HG02763 (cell line): ENCODE measurements around the gene MAN1B1.

Experiments
- ATAC-seq: cut with Tn5 transposase; IDR thresholded peaks from one replicate; pipeline ENCODE4 v1.9.1; 2021; ENCODE audit warnings: mild to moderate bottlenecking, moderate library complexity; ENCODE audit not compliant: unreplicated experiment

MAN1B1 gene

DNA sequence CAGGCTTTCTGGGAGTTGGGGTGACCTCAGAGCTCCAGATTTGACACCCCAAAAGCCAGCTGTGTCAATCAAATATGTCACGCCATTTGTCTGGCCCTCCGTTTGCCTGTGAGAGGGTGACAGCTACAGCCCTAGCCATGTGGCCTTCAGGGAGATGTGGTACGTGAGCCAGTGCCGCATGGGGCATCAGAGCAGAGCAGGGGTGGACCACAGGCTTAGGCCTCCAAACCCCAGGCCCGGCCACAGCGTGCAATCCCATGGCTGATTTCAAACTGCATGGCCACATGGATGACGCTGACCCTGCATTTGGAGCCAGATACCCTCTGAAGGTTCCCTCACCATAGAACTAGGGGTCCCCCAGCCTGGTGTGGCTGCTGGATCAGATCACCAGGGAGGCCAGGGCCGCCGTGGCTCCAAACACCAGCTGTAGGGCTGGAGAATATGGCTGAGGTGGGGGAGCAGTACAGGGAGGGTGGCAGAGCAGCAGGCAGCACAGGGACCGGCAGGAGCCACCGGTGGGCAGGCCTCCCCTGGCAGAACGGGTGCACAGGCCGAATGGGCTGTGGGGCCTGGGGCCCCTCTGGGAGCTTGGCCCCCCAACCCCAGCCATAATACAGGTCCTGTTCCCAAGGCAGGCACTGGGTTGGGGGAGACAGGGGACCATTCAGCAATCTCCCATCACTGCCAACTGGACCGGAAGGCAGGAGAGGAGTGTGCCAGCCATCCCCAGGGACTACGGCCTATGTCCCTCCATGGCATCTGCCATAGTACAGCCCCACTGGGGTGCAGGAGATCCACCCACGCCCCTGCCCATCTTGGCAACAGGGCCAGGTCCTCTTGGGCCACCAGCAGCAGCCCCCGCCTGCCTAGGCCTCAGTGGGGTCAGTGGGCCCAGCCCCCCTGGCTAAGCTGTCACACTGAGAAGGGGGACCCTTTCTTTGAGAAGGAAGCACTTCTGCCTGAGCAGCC lies 18.0 kb upstream of the MAN1B1 start:
- no peak for ATAC-seq

DNA sequence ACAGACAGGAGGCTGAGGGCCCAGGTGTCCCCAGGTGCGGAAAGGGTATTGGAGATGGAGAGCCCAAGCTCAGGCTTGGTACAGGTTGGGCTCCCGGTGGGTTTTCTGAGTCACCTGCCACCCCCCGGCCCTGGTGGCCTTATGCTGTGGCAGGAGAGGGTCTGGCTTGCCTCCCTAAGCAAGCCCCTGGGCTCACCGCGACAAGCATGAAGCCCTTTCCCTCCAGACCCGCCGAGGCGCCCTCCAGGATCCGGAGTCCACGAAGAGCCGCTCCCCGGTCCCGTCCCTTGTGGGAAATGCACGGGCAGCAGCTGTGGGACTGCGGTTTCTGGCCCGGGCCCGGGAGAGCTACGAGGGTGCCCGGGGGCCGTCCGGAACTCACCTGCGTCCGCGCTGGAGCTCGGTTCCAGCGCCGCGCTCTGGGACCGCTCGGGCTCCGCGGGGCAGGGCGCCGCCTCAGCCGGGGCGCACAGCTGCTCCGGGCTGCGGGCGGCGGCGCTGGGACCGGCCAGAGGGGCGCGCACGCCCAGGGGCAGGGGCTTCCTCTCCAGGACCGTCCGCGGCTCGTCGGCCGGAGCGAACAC lies 17.2 kb upstream of the MAN1B1 start:
- ATAC-seq, result peak; percentile 11

DNA sequence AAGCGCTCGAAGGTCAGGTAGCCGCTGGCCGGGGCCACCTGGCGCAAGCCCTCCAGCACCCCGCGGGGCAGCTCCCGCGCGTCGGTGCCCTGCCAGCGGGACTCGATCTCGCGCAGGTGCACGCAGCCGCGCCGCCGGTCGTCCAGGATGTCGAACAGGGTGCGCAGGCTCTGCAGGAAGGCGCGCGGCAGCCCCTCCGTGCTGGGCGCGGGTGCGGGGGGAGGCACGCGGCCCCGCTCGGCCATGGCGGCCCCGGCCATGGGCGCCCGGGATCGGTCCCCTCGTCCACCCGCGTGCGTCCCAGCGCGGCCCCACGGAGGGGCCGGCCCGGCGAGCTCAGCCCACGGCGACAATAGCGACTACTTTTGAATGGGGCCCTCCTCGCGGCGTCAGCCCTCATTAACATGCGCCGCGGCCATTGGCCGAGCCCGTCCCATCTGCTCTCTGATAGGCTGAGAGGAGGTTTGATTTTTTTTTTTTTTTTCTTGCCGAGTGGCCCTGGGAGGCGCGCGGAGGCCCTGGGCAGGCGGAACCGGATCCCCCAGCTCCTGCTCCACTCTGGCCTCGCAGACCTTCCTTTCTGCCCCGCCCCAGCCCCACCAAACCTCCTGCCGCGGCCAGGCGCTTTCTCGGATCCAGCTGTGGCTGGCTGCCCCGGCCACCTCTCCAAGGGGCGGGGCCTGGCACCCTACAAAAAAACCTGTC lies 16.4 kb upstream of the MAN1B1 start, which contains the start of gene SAPCD2:
SAPCD2 (minus strand) TSS at position 357 of the 705 bp plus-strand sequence; CDS start at position 260, 97 bp downstream.
- ATAC-seq, result peak; percentile 67

DNA sequence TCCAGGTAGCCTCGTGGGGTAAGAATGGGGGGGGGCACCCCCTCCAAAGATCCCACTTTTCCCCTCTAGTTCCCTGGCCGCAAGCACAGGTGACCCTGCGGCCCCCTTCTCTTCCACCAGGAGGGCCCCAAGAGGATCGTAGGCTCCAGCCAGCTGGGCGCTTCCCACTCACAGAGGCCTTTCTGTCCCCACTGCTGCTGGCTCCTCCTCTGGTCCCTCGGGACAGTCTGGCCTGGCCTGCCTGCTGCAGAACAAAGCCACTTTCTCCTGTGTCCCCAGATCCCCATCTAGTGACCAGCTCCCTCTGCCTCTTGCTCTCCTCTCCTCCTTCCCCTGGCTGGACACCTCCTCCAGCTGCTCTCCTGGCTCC lies 15.9 kb upstream of the MAN1B1 start:
- ATAC-seq, result peak; percentile 7

DNA sequence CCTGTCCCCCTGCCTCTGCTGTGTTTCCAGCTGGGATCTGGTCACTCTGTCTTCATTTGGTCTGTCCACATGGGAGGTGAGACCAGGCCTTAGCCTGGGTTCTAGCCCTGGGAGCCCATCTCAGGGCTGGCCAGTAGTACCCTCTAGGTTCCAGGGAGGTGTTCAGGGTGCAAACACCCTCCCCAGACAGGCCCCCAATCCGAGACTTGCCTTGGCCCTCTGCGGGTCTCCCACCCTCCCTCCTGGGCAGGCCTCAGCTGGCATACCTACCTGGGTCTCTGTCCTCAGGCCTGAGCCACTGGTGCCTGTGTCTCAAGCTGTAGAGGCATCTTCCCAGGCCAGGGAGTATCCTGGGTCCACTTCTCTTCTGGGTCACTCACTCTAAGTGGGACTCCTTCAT lies 15.5 kb upstream of the MAN1B1 start:
- no peak for ATAC-seq

DNA sequence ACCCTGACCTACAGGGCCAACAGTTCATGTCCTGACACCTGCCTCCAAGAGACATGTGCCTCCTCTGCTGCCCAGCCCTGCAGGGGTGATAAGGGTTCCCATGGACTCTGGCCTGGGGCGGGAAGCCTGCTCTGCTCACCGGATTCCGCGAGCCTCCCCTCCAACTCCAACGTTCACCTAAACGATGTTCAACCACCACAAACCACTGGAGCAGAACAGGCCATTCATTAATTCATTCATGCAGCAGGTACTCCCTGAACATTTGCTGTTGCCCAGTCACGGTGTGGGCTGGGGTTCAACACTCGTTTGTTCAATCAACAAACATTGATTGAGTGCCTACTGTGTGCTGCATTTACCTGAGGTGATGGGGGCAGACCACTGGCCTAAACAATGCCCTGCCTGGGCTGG lies 12.8 kb upstream of the MAN1B1 start:
- ATAC-seq, result no peak

DNA sequence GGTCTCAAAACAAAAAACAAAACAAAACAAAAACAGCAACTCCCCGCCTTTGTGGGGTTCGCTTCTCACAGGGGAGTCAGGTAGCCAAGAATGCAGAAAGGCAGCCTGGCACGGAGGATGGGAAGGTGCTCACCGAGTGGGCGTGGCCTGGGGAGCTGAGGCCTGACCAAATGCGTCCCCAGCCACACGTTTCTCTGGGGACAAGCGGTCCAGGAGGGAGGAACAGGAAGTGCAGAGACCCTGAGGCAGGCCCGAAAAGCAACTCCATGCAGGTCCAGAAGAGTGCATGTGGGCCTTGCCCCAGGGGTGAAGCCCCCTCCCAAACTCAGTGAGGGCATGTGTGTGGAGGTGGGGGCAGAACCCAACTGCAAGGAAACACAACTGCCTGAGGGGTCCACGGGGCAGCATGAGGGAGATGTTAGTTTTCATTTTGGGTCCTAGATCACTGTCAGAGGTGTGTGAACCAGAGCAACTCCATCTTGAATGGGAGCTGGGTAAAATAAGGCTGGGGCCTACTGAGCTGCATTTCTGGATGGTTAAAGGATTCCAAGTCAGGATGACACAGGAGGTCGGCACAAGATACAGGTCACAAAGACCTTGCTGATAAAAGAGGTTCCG lies 12.0 kb upstream of the MAN1B1 start:
- no peak for ATAC-seq

DNA sequence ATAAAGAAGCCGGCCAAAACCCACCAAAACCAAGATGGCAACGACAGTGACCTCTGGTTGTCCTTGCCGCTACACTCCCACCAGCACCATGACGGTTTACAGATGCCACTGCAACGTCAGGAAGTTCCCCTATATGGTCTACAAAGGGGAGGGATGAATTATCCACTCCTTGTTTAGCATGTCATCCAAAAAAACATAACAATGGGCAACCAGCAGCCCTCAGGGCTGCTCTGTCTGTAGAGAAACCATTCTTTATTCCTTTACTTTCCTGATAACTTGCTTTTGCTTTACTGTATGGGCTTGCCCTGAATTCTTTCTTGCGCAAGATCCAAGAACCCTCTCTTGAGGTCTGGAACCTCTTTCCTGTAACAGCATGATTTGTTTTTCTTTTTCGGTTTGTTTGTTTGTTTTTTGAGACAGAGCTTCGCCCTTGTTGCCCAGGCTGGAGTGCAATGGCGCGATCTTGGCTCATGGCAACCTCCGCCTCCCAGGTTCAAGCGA lies 11.5 kb upstream of the MAN1B1 start:
- ATAC-seq, result no peak

DNA sequence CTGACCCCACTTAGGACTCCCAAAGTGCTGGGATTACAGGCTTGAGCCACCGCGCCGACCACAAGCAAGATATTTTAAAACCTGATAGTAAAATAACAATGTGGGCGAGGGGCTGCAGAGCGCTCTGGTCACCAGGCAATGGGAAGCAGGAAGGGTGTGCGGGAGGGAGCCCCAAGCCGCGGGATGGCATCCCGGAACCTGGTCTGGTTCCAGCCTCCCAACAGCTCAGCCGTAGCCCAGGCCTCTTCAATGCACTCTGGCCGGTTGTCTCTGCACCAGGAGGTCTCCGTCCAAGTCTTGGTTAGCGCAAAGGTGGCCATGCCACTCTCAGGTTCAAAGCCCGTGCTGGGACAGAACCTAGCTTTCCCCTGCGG lies 10.2 kb upstream of the MAN1B1 start:
- no peak for ATAC-seq

DNA sequence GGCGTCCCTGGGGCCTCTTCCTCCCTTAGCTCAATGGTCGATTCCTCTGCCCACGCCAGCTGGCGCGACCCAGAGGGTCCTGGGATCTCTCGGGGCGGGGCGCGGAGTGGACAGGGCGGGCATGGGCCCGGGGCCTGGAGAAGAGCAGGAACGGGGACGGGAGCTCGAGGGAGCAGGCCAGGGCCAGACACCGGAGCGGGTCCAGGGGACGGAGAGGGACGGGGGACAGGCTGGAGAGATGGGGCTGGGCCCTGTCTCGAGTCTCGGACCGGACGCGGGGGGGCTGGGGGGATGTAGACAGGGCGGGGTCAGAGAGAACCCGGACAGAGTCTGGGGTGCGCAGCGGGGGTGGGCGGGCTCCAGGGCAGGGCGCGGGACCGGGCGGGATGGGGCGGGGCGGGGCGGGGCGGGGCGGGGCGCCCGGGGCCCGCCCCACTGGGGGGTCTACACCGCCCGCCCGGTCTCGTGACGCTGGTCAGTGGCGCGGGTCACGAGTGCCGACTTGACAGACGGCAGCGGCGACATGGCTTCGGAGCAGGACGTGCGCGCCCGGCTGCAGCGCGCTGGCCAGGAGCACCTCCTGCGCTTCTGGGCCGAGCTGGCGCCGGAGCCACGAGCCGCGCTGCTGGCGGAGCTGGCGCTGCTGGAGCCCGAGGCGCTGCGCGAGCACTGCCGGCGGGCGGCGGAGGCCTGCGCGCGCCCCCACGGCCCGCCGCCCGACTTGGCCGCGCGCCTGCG lies 9.6 kb upstream of the MAN1B1 start, which contains the start of gene UAP1L1:
UAP1L1 (plus strand) TSS at position 508 of the 738 bp plus-strand sequence; CDS start at position 524, 16 bp downstream.
- peak; percentile 53 for ATAC-seq

DNA sequence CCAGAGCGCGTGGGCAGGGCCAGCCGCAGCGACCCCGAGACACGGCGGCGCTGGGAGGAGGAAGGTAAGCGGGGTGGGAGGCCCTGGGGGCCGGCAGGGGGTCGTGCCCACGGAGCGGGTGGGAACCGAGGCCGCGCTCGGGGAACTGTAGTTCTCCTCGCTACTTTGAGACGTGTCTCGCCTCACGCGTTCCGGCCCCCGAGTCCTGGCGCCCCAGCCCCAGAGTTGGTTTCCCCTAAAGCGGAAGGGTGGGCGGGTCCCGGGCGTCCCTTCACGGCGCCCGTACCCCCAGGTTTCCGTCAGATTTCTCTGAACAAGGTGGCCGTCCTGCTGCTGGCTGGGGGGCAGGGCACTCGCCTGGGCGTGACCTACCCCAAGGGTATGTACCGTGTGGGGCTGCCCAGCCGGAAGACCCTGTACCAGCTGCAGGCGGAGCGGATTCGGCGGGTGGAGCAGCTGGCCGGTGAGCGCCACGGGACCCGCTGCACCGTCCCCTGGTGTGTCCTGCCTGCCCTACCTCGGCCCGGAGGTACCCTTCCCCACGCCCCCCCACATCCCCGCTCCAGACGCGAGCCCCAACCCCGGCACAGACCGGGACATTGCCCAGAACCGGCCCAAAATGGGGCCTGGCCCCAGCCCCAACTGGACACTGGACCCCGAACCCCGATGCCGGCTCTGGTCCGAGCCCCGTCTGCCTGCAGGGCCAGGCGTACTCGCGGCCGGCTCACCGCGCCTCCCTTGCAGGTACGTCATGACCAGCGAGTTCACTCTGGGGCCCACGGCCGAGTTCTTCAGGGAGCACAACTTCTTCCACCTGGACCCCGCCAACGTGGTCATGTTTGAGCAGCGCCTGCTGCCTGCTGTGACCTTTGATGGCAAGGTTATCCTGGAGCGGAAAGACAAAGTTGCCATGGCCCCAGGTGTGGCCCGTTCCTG lies 8.8 kb upstream of the MAN1B1 start:
- peak; percentile 26 for ATAC-seq

DNA sequence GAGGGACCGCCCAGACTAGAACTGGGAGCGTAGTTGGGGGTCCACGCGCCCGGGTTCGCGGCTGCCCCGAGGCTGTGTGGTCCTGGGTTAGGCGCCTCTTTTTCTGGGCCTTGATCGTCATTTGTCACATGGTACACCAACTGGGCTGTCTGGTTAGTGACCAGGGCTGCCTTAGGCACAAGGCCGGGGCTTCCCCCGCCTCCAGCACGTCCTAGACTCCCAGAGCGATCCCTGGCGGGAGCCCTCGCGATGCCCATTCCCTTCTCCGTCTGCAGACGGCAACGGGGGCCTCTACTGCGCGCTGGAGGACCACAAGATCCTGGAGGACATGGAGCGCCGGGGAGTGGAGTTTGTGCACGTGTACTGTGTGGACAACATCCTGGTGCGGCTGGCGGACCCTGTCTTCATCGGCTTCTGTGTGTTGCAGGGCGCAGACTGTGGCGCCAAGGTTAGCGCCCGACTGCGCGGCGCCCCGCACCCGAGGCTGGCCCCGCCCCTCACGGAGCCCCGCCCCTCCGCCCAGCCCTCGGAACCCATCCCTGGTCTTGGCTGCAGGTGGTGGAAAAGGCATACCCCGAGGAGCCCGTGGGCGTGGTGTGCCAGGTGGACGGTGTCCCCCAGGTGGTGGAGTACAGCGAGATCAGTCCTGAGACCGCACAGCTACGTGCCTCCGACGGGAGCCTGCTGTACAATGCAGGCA lies 7.9 kb upstream of the MAN1B1 start:
- ATAC-seq, result no peak

DNA sequence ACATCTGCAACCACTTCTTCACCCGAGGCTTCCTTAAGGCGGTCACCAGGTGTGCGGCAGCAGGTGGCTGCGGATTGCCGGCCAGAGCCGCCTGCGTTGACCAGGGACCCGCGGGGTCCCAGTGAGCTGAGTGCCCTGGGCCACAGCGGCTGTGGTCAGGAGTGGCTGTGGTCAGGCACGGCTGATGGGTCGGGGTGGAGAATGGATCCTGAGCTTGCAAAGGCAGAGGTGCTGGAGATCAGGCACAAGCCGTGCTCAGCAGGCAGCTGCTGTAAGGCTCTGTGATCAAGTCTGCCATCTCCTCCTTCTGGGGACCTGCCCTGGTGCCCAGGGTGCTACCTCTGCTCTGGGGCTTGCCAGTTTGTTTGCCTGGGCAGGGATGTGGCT lies 7.4 kb upstream of the MAN1B1 start:
- ATAC-seq, result no peak

DNA sequence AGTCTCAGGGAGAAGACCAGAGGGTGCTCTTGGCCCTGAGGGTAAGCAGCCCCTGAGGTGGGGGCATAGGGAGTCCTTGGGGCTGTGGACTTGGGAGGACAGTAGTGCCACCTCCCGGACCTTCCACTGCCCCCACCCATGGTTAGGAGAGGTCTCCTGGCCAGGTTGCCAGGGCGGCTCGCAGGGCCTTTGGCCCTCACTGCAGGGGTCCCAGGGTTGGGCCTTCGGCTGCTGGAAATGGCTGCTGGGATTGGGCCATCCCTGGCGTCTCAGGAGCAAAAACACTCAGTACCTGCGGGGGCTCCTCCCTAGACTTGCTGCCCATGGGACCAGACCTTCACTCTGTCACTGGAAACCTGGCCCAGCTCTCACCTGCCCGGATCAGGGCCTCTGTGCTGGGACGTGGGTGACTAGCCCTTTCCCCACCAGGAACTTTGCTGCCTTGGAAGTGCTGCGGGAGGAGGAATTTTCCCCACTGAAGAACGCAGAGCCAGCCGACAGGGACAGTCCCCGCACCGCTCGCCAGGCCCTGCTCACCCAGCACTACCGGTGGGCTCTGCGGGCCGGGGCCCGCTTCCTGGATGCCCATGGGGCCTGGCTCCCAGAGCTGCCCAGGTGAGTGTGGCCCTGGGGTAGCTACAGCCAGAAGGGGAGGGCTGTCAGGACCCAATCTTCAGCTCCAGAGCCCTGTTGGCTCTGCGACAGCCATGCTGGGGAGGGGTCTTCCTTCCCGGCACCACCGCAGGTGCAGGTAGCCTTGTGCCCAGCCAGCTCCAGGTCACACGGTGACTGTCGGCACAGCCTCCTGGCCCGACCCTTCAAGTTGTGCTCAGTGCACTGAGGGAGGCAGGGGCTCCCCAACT lies 6.3 kb upstream of the MAN1B1 start:
- no peak for ATAC-seq

DNA sequence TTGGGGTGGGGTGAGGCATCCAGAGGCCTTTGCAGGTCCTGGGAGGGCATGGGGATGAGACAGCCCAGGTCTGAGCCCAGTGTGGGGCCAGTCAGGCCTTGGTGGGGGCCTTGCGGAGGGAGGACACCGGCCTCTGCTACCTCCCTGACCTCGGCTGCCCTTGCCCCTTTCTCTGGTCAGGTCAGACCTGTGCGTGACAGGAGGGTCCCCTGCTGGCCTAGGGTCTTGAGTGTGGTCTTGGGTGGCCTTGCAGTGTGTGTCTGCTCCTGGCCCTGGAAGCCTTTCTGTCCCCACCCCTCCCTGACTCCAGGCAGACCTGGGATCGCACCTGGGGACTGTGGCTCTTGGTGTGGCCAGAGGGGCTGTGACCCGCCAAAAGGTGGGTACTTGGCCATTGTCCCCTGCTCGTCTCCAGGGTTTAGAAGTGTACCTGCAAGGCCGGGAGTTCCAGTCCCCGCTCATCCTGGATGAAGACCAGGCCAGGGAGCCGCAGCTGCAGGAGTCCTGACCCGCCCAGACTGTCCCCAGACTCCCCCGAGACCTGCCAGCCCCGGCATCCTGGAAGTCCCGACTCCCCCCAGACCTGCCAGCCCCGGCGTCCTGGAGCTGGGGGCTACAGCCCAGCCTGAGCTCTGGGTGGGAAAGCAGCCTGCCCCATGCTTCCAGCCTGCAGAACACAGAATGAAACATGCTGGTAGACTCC lies 4.4 kb upstream of the MAN1B1 start:
- ATAC-seq, result no peak

DNA sequence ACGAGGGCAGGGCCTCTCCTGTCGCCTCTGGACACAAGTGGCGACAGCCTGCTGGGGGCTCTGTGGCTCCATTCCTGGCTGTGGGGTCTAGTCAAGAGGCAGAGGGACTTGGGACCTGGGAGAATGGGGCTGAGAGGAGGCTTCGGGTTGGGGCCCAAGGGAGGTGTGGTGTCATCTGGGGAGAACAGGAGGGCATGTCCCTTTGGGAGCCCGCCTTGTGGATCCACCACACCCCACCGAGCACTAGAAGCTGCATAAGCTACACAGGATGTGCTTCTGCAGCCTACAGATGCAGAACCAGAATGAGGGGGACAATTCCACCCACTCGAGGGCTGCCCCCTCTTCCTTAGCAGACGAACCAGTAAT lies 3.9 kb upstream of the MAN1B1 start:
- ATAC-seq, result no peak

DNA sequence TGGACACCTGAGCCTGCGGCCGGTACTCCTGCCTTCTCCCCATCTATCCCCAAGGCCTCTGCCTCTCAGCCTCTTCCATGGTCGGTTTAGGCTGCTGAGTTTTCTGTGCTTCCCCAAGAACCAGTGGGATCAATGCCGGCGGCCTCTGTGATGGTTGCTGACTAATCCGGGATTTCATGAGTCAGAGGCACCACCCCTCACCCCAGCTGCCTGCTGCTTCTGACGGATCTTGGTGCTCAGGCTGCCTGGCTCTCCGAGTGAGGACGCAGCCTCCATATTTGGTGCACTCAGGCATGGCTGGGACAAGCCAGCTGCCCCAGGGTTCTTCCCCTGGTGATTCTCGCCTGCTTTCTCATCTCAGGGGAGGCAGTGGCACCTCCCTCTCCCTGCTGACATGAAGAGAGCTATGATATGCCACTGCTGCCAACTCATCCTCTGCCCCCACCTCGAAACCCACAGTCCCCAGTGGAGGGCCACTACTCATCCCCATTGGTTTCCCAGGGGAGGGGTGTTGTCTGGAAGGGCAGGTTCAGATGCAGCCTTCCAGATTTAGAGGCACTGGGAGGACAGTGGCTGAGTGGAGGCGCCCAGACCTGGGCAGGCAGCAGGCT lies 3.3 kb upstream of the MAN1B1 start:
- no peak for ATAC-seq
